Measurements from ENCODE around the gene ABCA9. TPM values are rescaled to one million over a fixed set of nuclear protein-coding genes. Genes with fewer than 3 reads are reported as not detected.
A peak's percentile ranks its signal among the peaks of the same experiment; 100 is the strongest.

ABCA9 gene
- polyA plus RNA-seq, 3 donors, result 0.02 to 0.49 TPM; not detected in 1

GRCh38 chr17:69069226-69069750 is 8.6 kb upstream of the ABCA9 start:
- peaks cover 23 to 37% (median 27%) of the 10 kb centered on the region in 7 donors for H3K9me3 Mint-ChIP-seq
- intact Hi-C loops (cut with micrococcal nuclease), result no loop called here
- WGBS (ENCODE audit: insufficient coverage), result 93% methylated on average over 2 of the region's 5 CpGs

DNA sequence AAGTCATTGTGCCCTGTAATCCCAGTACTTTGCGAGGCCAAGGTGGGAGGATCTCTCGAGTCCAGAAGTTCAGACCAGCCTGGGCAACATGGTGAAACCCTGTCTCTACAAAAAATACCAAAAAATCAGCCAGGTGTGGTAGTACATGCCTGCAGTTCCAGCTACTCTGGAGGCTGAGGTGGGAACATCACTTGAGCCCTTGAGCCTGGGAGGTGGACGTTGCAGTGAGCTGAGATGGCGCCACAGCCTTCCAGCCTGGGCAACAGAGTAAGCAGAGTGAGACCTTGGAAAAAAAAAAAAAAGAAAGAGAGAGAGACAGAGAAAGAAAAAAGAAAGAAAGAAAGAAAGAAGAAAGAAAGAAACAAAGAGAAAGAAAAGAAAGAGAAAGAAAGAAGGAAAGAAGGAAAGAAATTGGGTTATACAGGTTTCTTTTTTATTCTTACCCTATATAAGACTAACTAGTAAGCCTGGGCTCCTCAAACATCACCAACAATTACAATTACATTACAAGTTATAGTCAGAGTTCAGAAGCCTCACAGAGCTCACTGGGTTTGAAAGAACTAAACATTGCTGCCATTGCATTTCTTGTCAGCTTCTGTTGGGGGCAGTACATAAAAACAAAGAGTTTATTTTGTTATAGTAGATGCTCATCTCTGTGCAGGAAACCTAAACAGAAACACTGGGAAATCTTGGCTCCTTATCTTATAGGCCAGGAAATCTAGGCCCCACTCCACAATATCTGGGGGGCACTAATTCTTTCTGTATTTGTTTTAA is 6.7 kb upstream of the ABCA9 start:
- Mint-ChIP-seq H3K9me3 (peaks cover 9 to 24% (median 13%) of the 10 kb centered on the region in 7 donors), H3K4me1 (peaks cover 67% of the 10 kb centered on the region), H3K27me3 (ENCODE audit: low read depth in 3 of 3) (no peaks in the 10 kb centered on the region), H3K4me3 (no peak overlapping the region), H3K27ac (peak overlapping the region; percentile 49 to 86 (median 73)), H3K36me3 (peaks cover 8 to 9% of the 10 kb centered on the region in 2 donors)
- Histone ChIP-seq H3K9me3 (replicated peaks in 1 of 2; ENCODE audit: control insufficient read depth in 1 of 2, insufficient read depth in 1 of 2, low read length in 2 of 2) (peaks cover 0 to 5% of the 10 kb centered on the region in 2 donors), H3K79me2 (ENCODE audit: insufficient read depth, low read length) (no peaks in the 10 kb centered on the region), H3K4me2 (replicated peaks; ENCODE audit: extremely low read depth, low read length, poor library complexity, severe bottlenecking) (no peak overlapping the region), H3K9ac (ENCODE audit: insufficient read depth, low read length, poor library complexity, severe bottlenecking) (no peak overlapping the region), H3K27me3 (ENCODE audit: control insufficient read depth in 2 of 2, insufficient read depth in 2 of 2, low read length in 2 of 2) (no peaks in the 10 kb centered on the region), H4K20me1 (ENCODE audit: insufficient read depth, low read length) (no peaks in the 10 kb centered on the region), H3K4me1 (ENCODE audit: control insufficient read depth in 1 of 2, insufficient read depth in 2 of 2, low read length in 2 of 2) (peaks cover 59 to 67% of the 10 kb centered on the region in 2 donors), H3K4me3 (replicated peaks in 1 of 3; ENCODE audit: low read depth in 2 of 3, low read length in 3 of 3) (no peak overlapping the region), H3K27ac (ENCODE audit: low read depth in 1 of 2, low read length in 2 of 2) (peak overlapping the region; percentile 35 to 47), H2AFZ (ENCODE audit: insufficient read depth, low read depth, low read length, poor library complexity, severe bottlenecking) (no peak overlapping the region), H3K36me3 (replicated peaks in 1 of 2; ENCODE audit: control insufficient read depth in 1 of 2, insufficient read depth in 2 of 2, low read length in 2 of 2) (no peaks in the 10 kb centered on the region)
- DNase-seq, result no peak
- intact Hi-C loops (cut with micrococcal nuclease), result no loop called here
- WGBS (ENCODE audit: insufficient coverage), result no CpG with 5 or more reads among the region's 4 CpGs
- TF ChIP-seq CTCF (IDR thresholded peaks at IDR 0.05), result no peak

More at GRCh38 chr17:69069226-69069750, 8.6 kb upstream of the ABCA9 start:
- no peaks in the 10 kb centered on the region for H3K27me3 Mint-ChIP-seq (ENCODE audit: low read depth in 3 of 3)
- H4K20me1 ChIP-seq (ENCODE audit: insufficient read depth, low read length), result no peaks in the 10 kb centered on the region
- DNase-seq, result no peak
- no peak overlapping the region for H3K27ac Mint-ChIP-seq
- no peaks in the 10 kb centered on the region for H3K27me3 ChIP-seq (ENCODE audit: control insufficient read depth in 2 of 2, insufficient read depth in 2 of 2, low read length in 2 of 2)
- no peak overlapping the region for H3K27ac ChIP-seq (ENCODE audit: low read depth in 1 of 2, low read length in 2 of 2)
- H3K36me3 ChIP-seq (replicated peaks in 1 of 2; ENCODE audit: control insufficient read depth in 1 of 2, insufficient read depth in 2 of 2, low read length in 2 of 2), result no peaks in the 10 kb centered on the region
- TF ChIP-seq CTCF (IDR thresholded peaks at IDR 0.05), result no peak
- H3K4me2 ChIP-seq (replicated peaks; ENCODE audit: extremely low read depth, low read length, poor library complexity, severe bottlenecking), result no peak overlapping the region
- H3K9me3 ChIP-seq (replicated peaks in 1 of 2; ENCODE audit: control insufficient read depth in 1 of 2, insufficient read depth in 1 of 2, low read length in 2 of 2), result peaks cover 9 to 12% of the 10 kb centered on the region in 2 donors
- H3K79me2 ChIP-seq (ENCODE audit: insufficient read depth, low read length), result no peaks in the 10 kb centered on the region
- H3K4me1 Mint-ChIP-seq, result peaks cover 51% of the 10 kb centered on the region
- peaks cover 15 to 18% of the 10 kb centered on the region in 2 donors for H3K36me3 Mint-ChIP-seq
- peaks cover 42 to 52% of the 10 kb centered on the region in 2 donors for H3K4me1 ChIP-seq (ENCODE audit: control insufficient read depth in 1 of 2, insufficient read depth in 2 of 2, low read length in 2 of 2)
- no peak overlapping the region for H3K4me3 Mint-ChIP-seq
- no peak overlapping the region for H2AFZ ChIP-seq (ENCODE audit: insufficient read depth, low read depth, low read length, poor library complexity, severe bottlenecking)
- no peak overlapping the region for H3K9ac ChIP-seq (ENCODE audit: insufficient read depth, low read length, poor library complexity, severe bottlenecking)
- H3K4me3 ChIP-seq (replicated peaks in 1 of 3; ENCODE audit: low read depth in 2 of 3, low read length in 3 of 3), result no peak overlapping the region

All from CD14-positive monocyte (primary cell).